ENCODE measurements around the gene PMFBP1.

Gene PMFBP1

DNA sequence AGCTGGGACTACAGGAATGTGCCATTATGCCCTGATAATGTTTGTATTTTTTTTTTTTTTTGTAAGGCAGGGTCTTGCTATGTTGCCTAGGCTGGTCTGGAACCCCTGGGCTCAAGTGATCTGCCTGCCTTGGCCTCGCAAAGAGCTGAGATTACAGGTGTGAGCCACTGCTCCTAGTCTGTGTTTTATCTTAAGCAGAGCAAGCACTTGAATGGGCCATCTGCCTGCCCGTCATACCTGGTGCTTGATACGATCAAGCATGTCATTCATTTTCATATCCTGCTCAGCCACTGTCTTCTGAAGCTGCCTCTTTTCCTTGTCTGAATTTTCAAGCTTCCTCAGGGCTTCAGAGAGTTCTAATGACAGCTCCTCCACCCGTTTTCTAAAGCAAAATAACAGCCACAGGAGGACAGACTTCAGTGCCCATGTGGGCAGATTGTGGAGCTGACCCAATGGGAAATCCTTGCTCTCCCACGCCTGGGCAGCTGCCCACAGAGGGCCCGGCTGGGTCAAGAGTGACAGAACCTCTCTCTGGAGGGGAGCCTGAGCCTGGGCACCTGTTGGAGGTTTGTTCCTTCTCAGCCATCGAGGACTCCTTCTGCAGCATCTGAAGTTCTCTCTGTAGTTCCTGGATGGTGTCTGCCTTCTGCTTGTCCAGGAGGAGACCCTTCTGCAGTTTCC is 41.8 kb downstream of the PMFBP1 start:
- no peak for DNase-seq (ENCODE audit: low read depth)

DNA sequence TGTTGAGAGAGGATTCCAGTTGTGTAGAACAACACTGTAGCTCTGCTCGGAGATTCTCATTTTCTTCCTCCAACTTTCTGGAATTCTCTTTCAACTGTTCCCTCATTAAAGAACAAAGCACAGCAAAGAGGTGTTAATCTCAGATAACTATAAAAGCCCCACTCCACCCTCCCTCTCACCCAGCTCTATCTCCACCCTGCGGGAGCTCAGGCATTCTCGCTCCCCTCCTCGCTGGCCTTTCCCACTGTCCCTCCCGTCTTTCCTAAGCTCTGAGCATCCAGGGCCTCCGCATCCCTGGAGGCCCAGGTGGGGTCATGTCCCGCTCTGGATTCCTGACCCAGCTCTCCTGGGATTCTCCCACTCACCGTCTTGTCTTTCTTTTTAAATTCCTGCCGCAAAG is 43.3 kb downstream of the PMFBP1 start:
- no peak for DNase-seq (ENCODE audit: low read depth)

DNA sequence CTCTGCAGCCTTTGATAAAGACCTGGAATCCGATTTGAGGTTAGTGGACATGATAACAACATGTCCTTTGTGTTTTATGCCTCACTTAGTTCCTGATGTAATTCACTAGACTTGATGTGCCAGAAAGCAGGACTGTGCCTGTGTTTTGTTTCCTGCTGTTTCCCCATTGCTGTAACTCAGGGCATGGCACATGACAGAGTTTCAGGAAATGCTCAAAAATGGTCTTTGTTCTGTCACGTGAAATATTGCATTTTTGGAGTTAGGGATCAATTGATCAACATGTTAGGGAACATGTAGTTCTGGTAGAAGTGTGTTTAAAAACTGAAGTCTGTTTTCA is 45.6 kb downstream of the PMFBP1 start:
- no peak for DNase-seq (ENCODE audit: low read depth)

DNA sequence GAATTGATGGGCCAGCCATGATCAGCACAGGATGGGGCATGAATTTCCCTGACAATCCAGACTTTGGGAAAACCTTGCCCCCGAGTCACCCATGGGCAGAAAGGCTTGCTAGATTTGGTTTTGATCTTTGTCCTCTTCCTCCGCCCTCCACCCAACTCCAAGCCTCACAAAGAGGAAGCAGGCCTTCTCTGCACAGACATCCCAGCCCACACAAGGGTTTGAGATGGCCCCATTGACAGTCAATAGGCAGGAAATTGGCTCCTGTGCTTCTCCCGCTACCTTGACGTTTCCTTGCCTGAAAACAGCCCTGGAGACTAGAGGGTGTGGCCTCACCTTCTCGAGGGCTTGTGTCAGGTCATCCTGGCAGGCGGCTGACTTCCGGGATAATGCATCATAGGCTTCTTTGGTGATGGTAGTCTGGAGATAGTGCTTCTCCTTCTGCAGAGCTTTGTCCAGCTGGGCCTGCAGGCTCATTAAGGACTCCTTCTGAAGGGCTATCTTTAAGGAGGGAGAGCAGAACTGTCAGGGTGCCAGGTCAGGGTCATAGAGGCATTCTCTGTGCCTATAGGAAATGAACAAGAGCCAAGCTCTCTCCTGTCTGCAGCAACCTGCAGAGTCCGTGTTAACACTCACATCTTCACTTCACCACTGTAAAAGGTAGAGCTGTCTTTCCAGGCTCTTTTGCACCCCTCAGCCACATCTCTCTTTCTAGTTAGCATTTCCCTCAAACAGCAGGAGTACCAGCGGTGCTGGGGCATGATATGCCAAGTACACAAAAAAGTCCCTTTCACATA is 46.1 kb downstream of the PMFBP1 start:
- DNase-seq (ENCODE audit: low read depth): no peak

DNA sequence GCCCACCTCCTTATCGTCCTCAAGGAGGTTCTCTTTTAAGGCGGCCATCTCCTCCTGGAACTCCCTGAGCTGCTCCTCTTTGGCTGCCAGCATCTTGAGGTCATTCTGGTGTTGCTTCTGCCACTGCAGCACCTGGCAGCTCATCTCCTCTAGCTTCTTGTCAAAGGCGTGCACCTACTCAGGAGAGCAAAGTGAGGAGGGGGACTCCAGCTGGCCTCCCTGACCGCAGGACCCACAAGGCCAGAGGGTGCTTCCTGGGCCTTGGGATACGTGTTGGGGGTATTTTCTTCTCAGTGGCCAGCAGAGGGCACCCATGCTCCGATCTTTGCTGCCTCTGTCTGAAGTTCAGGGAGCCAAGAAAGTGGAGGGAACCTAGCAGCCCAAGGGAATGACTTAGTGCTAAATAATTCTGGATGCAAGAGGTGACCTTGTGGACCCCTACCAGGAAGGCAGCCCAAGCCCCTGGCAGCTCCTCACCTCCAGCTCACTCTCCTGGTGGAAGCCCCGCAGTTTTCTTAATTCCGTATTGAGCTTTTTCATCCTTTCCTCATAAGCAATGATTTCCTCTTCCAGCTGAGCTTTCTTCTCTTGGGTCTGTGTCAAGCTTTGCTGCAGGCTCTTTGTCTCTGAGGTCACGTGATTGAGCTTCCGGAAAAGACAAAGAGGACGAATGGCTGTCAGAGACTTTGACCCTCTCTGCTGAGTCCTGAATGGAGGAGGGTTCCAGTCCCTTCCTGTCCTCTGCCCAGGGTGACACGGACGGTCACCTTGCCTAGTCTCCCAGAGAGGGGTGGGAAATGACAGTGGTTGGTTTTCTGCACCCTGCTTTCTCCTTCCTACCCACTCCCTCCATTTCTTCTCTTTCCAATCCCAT is 47.0 kb downstream of the PMFBP1 start:
- DNase-seq (ENCODE audit: low read depth): peak; percentile 56

DNA sequence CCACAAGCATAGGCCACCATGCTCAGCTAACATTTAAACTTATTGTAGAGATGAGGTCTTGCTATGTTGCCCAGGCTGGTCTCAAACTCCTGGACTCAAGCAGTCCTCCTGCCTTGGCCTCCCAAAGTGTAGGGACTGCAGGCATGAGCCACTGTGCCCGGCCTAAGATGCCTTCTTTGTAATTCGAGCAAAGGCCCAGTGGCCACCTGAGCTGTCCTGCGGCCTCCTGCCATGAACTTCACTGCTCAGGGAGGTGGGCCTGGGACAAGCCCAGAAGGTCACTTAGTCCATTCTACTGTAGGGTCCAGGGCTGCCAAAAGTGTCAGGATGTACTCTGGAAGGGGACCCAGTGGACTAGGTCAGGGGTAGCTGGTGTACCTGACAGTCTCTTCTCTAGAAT is 47.8 kb downstream of the PMFBP1 start:
- no peak for DNase-seq (ENCODE audit: low read depth)

DNA sequence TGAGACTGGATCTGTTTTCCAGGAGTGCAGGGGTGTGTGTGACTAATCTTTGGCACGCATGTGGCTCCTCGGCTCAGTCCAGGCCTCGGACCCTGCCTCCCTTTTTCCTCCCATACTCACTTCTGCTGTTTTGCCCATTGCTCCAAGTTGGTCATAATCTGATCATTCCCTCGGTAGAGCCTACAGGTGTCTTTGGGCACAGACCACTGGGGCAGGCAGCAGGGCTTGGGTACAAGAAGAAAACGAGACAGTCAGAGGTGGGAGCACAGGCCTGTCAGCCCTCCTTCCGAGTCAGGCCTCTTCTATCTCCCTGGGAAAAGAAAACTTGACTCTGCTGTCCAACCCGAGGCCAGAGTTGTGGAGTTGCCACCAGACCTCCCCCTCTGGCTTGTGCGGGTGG is 48.5 kb downstream of the PMFBP1 start:
- no peak for DNase-seq (ENCODE audit: low read depth)

DNA sequence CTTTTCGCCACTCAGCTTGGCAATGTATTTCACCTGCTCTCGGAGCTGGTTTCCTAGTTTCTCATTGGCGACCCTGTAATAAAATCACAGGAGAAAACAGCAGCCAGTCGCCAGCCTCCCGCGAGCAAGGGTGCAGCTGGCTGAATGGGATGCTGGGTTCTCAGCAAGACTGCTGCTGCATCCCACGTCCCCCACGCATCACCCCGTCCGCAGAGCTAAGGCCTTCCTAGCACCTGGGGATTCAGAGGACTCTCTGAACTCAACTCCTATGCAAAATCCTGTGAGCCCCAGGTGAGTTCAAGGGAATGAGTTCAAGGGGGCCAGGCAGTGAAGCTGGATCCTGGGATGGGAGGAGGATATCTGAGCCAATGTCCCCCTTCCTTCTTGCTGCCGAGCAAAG is 49.0 kb downstream of the PMFBP1 start:
- no peak for DNase-seq (ENCODE audit: low read depth)

DNA sequence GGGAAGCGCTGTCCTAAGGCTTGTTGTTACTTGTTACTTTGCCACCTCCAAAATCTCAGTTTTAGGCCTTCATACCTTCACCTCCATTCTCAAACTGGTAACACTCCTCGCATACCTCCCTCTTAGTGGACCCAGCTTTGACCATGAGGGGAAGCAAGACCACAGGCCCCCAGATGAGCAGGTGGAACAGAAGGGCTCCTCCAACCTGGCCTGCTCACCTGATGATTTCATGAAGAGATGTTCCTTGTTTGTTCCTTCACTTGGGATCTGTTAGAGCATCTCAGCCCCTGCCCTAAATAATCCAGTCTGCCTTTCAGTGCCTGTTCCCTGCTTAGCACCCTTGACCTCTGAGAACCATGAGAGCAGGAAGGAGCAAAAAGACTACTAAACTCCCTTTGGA is 49.6 kb downstream of the PMFBP1 start:
- no peak for DNase-seq (ENCODE audit: low read depth)

DNA sequence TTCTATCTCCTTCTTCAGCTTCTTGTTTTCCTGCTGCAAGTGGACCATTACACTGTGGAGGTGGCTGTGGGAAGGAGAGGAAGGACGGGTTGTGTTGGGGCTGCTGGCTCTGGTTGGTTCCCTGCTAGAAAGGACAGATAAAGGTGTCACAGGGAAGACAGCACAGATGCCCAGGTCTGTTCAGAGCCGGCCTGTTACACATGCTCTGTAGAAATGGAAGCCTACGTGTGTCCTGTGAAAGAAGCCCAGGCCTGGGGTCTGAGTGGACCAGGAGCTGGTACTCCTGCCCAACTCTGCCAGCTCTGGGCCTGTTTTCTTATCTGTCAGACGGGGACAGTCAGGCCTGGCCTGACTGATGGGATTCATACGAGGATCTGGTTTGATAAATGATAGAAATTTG is 51.9 kb downstream of the PMFBP1 start:
- DNase-seq (ENCODE audit: low read depth): no peak

DNA sequence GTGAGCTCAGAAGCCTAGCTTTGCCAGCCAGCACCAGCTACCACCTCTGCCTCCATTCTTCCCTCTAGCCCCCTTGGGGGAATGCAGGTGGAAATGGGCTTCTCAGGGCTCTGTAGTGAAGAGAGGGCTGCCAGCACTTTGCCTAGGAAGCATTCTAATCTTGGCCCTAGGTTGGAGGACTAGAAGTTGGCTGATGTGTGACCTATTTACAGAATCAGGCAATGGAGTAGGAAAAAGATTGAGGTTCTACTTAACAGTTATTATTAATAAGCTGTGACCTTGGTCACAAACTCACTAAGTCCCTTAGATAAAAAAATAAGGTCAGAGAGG is 58.4 kb downstream of the PMFBP1 start:
- DNase-seq (ENCODE audit: low read depth): no peak

DNA sequence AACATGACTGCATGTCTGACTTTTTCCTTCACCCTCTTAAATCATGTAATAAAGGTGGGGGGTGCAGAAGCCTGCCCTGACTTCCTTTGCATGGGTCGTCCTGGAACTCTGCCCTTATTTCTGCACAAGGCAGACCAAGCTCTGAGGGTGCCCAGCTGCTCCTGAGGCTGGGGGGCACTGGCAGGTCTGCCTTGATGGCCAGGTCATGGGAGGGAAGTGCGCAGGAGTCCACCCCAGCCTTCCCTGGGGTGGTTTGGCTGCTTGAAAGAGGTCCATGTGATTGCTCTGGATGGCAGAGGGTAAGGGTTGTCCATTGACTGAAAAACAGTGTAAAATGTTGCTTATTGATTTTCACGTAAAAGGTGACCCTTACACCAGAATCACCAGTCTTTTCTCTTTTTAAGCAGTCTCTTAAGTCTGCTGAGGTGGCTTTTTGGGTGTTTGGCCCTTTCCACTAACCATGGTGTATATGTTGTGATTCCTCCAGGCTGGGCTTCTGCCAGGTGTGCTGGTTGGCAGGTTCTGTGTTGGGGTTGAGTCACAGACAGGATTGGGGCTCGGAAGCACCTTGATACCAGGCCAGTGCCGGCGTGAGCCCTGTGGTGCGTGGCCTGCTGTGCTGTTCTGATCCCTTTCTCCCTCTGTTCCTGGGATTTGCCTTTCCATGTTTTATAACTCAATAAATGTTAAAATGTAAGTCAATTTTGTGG is 58.9 kb downstream of the PMFBP1 start:
- DNase-seq (ENCODE audit: low read depth): no peak

DNA sequence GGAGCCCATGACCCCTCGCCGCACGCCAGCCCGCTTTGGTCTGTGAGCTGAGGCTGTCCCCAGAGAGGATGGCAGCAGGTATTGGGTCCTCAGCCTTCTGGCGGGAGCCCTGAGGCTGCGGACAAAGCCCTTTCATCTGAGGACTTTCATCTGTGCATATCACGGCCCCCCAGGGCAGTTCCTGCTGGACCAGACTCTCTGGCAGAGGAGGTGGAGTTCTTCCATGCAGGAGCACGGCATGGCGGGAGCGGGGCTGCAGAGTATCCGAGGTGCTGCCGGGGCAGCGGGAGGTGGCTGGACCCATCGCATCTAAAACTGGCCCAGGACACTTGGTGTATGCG is 59.5 kb downstream of the PMFBP1 start:
- no peak for DNase-seq (ENCODE audit: low read depth)

DNA sequence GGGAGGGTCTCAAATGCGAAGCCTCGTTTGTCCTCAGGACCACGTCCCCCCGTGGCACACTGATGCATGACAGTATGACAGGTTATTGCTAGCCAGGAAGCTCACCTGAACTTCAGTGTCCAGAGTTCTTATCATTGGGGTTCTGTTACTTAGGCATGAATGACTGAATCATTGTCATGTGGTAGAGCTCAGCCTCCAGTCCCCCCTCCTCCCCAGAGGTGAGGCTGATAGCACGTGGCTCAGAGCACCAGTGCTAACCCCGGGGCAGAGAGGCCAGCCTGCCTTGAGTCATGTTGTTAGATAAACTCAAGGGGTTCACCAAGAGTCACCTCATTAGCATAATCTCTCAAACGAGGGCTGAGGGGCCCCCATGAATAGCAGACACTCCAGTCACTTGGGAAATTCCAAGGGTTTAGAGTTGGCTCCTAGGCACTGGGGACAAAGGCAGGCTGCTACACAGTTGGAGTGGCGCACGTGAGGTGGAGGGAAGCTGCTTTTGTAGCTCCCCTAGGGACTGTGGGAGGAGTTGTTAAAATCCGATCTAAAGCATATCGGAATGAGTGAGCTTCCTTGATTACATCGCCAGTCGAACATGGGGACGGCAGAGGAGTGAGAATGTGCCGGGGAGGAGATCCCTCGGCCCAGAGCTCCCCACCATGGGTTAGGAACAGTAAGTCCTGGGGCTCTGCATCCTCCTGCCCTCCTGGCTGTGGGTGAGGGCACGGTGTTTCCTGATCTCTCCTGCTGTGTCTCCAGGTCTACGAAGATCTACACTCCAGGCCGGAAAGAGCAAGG is 60.1 kb downstream of the PMFBP1 start:
- DNase-seq (ENCODE audit: low read depth): peak; percentile 26

DNA sequence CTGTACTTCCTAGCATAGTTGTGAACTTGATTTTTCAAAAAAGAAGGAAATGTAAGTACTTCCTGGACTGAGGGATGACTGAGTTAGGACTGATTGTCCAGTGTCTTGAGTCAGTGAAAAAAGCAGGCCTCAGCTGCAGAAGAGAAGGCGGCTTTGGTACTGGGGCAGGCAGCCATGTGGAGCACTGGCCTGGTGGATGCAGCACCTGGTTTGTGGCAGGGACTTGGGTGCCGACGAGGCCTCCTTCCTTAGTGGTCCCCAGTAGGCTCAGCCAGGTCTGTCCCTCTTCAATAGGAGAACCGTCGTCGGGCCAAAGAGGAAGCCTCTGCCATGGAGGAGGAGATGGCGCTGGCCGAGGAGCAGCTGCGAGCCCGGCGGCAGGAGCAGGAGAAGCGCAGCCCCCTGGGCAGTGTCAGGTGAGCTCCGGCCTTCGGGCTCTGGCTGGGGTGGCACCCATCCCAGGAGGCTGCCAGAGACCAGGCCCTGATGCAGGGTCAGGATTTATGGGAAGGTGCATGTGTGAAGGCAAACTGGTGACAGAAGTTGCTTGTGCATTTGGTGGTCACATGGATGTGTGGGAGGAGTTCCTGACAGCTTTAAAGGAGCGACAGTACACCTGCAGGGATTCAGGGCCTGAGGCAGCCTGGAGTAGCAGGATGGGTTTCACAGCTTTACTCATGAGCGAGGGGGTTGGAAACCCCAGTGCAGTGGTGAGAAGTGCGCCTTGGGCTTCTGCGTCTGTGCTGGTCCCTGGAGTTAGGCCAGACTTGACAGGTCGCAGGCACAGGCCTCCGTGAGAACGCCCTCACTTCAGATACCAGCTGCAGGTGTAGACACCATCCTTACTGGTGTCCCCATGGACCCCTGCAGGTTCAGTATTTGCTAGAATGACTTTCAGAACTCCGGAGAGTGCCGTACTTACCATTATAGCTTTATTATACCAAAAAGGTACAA is 61.0 kb downstream of the PMFBP1 start:
- DNase-seq (ENCODE audit: low read depth): no peak

DNA sequence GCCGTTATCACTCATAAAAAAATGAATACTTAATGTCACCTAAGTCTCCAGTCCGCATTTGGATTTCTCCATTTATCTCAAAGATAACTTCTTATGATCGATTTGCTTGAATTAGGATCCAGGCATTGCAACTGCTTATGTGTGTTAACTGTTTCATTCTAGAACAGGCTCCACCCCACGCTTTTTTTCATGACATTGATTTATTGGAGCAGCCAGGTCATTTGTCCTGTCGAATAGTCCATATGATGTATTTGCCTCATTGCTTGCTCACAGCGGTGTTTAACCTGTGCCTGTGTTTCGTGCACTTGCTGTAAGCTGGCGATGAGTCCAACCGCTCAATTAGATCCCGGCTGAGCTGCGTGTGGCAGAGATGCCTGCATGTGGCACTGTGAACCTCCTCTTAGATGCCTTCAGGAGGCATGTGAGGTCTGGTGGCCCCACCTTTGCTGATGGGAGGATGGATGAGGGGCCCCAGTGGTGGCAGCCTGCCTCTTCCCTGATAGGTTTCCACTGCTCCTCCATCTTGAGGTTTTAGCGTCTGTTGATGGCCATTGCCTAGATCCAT is 61.9 kb downstream of the PMFBP1 start:
- no peak for DNase-seq (ENCODE audit: low read depth)

DNA sequence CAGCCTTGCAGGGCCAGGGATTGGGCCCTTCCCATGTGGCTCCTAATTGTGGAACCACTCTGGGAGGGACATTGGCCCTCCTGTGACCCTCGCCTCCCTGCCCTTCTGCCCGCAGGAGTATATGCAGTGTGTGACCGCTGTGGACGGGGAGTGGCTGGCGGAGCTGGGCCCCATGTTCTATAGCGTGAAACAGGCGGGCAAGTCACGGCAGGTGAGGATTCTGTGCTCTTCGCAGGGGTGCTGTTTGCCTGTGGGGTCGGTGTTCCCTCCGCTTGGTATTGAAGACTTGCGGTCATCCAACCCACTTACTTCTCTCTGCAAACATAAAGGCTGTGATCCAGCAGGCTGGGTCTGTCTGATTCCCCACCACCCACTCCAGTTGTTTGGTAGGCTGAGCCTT is 62.7 kb downstream of the PMFBP1 start:
- DNase-seq (ENCODE audit: low read depth): no peak

DNA sequence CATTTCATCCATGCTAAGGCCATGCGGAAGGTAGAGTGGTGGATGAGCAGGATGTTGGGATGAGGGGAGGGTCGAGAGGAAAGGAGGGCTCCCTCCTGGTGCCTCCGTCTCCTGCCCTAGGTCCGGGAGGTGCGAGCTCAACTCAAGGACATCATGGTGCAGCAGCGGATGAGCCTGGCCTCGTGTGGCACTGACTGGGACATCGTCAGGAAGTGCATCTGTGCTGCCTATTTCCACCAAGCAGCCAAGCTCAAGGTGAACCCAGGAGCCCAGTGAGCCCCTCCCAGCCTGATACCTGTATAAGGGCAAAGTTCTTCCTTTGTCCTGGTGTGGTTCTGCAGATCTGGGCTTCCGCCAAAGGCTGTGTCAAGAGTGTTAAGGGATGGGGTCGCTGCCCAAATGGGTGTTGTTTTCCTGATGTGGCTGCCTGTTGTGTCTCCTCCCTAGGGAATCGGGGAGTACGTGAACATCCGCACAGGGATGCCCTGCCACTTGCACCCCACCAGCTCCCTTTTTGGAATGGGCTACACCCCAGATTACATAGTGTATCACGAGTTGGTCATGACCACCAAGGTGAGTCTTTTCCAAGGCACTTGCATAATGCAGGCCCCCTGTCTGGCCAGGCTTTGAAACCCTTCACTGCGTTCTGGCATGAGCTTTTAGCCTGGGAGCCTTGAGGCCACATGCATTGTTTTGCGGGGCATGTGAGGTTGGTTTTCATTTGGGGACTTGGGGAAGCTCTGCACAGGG is 63.4 kb downstream of the PMFBP1 start:
- no peak for DNase-seq (ENCODE audit: low read depth)

DNA sequence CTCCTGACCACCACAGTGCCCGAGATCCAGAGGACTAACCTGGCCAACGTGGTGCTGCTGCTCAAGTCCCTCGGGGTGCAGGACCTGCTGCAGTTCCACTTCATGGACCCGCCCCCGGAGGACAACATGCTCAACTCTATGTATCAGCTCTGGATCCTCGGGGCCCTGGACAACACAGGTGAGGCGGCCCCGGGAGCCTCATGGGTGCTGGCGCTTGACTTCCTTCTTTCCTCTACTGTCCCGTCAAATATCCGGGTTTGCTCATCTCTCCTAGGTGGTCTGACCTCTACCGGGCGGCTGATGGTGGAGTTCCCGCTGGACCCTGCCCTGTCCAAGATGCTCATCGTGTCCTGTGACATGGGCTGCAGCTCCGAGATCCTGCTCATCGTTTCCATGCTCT is 64.6 kb downstream of the PMFBP1 start:
- no peak for DNase-seq (ENCODE audit: low read depth)

DNA sequence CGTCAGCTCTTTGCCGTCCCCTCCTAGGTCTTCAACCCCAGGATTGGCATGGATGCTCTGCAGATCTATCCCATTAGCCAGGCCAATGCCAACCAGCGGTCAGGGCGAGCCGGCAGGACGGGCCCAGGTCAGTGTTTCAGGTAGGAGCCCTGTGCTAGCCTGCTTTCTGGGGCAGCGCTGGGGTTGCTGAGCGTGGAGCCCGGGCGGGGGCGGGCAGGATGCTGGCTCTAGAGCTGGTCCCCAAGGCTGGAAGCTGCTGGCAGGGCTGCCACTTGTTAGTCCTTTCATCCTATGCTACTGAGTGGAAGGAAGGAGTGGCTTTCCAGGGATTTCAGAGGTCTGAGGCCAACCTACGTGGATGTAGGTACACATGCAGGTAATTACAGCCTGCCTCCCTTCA is 66.0 kb downstream of the PMFBP1 start:
- DNase-seq (ENCODE audit: low read depth): no peak

All from amniotic epithelial cell (primary cell).